ENCODE results near the gene PHC3.

DNA sequence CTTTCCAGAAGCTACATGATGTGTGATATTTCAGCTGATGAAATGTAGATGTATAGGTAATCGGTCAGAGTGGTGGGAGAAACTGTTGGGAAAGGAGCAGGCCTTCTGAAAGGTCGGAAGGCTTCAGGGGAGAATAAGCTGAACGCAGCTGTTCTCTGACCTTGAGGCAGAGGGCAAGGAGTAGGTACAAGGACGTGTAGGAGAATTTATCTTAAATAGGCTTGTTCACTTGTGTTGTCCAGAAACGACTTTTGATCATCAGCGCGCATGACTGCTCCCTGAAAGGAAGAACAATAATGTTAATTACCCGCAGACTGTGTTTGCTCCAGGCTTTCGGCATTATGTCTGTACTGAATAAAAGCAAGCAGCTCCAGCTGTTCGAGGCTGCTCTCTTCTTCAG lies 104.2 kb downstream of the PHC3 start:
- TF ChIP-seq, protein P1, sequence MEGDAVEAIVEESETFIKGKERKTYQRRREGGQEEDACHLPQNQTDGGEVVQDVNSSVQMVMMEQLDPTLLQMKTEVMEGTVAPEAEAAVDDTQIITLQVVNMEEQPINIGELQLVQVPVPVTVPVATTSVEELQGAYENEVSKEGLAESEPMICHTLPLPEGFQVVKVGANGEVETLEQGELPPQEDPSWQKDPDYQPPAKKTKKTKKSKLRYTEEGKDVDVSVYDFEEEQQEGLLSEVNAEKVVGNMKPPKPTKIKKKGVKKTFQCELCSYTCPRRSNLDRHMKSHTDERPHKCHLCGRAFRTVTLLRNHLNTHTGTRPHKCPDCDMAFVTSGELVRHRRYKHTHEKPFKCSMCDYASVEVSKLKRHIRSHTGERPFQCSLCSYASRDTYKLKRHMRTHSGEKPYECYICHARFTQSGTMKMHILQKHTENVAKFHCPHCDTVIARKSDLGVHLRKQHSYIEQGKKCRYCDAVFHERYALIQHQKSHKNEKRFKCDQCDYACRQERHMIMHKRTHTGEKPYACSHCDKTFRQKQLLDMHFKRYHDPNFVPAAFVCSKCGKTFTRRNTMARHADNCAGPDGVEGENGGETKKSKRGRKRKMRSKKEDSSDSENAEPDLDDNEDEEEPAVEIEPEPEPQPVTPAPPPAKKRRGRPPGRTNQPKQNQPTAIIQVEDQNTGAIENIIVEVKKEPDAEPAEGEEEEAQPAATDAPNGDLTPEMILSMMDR (IDR thresholded peaks at IDR 0.05) = no peak
- no peak for TF ChIP-seq POLR2A (IDR thresholded peaks at IDR 0.05)
- no peak for TF ChIP-seq POLR2AphosphoS5 (IDR thresholded peaks at IDR 0.05)
